ENCODE results near the gene ZNF136. TPM values are rescaled to one million over a fixed set of nuclear protein-coding genes. Genes with fewer than 3 reads are reported as not detected.

Gene ZNF136
- total and polyA plus RNA-seq, 2 of the 13 experiments (the other 11 are each of a cell fraction or from before 2014, with no cell fraction given): 2.5 to 10.2 TPM

GRCh38 chr19:12145348-12145747, 17.5 kb upstream of the ZNF136 start:
- no peaks in the 10 kb centered on the region for H3K9me3 ChIP-seq (ENCODE audit: low read length)
- no TSS peak for BruUV-seq (replicated peaks)
- POLR2A ChIA-PET: no interaction called here
- CTCF ChIA-PET (ENCODE audit: low intra/inter-chr PET ratio, low total read pairs): no interaction called here
- peaks cover 6% of the 10 kb centered on the region; the same call in 1 of the 2 replicates for H3K4me1 ChIP-seq (ENCODE audit: insufficient read depth, low read length)
- H2AFZ ChIP-seq (ENCODE audit: low read length): no peak overlapping the region
- peaks cover 14 to 30% of the 10 kb centered on the region in 2 experiments; a peak in 4 of 5 replicates for H3K36me3 ChIP-seq (replicated peaks in 1 of 2; ENCODE audit: control insufficient read depth in 1 of 2, insufficient read depth in 2 of 2, low read length in 2 of 2)
- WGBS (ENCODE audit: low lambda C conversion rate): 96% methylated on average over 8 of the region's 8 CpGs
- H3K4me2 ChIP-seq (ENCODE audit: low read depth, low read length): no peak overlapping the region
- H3K9ac ChIP-seq (ENCODE audit: insufficient read depth, low read depth, low read length): no peak overlapping the region
- DNase-seq (ENCODE audit: low spot score): no peak
- FAIRE-seq: no peak
- H3K4me3 ChIP-seq (replicated peaks in 1 of 3; ENCODE audit: insufficient read depth in 1 of 3, low read depth in 2 of 3, low read length in 3 of 3): no peak overlapping the region
- H3K27ac ChIP-seq (ENCODE audit: extremely low read length, insufficient read depth, low read length): no peak overlapping the region
- H3K79me2 ChIP-seq (ENCODE audit: insufficient read depth, low read length): peaks cover 5% of the 10 kb centered on the region
- intact Hi-C loops (cut with micrococcal nuclease; ENCODE audit: unreplicated experiment) (no loop called here), in situ Hi-C loops (cut with HindIII; ENCODE audit: extremely low pct_ligation_motif_present, low pct_unique_long_range_greater_than_20kb) (no loop called here)
- no peaks in the 10 kb centered on the region for H4K20me1 ChIP-seq (ENCODE audit: insufficient read depth, low read length)
- no peaks in the 10 kb centered on the region; a peak in 1 of 5 replicates for H3K27me3 ChIP-seq (ENCODE audit: control insufficient read depth in 1 of 2, insufficient read depth in 2 of 2, low read length in 2 of 2)
- ATAC-seq: no peak
- TF ChIP-seq ZNF629 (CRISPR knock-in tag; conservative IDR thresholded peaks at IDR 0.05) (no peak), POGK (CRISPR knock-in tag; conservative IDR thresholded peaks at IDR 0.05) (no peak), ZNF18 (CRISPR knock-in tag; IDR thresholded peaks at IDR 0.05; ENCODE audit: insufficient replicate concordance) (no peak), TSC22D2 (CRISPR knock-in tag; IDR thresholded peaks at IDR 0.05; ENCODE audit: borderline replicate concordance) (no peak), HMGXB4 (CRISPR knock-in tag; IDR thresholded peaks at IDR 0.05; ENCODE audit: borderline replicate concordance in 1 of 2, low read depth in 1 of 2) (no peak), DMAP1 (CRISPR knock-in tag; IDR thresholded peaks at IDR 0.05) (no peak), ZFP36 (IDR thresholded peaks at IDR 0.05; ENCODE audit: borderline replicate concordance, low read depth, low read length, partially characterized antibody) (no peak), ZNF138 (CRISPR knock-in tag; IDR thresholded peaks at IDR 0.05; ENCODE audit: low read depth) (no peak), KDM4B (CRISPR knock-in tag; IDR thresholded peaks at IDR 0.05) (no peak), NFE2L2 (IDR thresholded peaks at IDR 0.05; ENCODE audit: low read length) (no peak), YEATS2 (CRISPR knock-in tag; IDR thresholded peaks at IDR 0.05; ENCODE audit: borderline replicate concordance) (no peak)
- TF ChIP-seq, protein P1, sequence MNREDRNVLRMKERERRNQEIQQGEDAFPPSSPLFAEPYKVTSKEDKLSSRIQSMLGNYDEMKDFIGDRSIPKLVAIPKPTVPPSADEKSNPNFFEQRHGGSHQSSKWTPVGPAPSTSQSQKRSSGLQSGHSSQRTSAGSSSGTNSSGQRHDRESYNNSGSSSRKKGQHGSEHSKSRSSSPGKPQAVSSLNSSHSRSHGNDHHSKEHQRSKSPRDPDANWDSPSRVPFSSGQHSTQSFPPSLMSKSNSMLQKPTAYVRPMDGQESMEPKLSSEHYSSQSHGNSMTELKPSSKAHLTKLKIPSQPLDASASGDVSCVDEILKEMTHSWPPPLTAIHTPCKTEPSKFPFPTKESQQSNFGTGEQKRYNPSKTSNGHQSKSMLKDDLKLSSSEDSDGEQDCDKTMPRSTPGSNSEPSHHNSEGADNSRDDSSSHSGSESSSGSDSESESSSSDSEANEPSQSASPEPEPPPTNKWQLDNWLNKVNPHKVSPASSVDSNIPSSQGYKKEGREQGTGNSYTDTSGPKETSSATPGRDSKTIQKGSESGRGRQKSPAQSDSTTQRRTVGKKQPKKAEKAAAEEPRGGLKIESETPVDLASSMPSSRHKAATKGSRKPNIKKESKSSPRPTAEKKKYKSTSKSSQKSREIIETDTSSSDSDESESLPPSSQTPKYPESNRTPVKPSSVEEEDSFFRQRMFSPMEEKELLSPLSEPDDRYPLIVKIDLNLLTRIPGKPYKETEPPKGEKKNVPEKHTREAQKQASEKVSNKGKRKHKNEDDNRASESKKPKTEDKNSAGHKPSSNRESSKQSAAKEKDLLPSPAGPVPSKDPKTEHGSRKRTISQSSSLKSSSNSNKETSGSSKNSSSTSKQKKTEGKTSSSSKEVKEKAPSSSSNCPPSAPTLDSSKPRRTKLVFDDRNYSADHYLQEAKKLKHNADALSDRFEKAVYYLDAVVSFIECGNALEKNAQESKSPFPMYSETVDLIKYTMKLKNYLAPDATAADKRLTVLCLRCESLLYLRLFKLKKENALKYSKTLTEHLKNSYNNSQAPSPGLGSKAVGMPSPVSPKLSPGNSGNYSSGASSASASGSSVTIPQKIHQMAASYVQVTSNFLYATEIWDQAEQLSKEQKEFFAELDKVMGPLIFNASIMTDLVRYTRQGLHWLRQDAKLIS (CRISPR knock-in tag; IDR thresholded peaks at IDR 0.05): no peak
- TF ChIP-seq, protein P2, sequence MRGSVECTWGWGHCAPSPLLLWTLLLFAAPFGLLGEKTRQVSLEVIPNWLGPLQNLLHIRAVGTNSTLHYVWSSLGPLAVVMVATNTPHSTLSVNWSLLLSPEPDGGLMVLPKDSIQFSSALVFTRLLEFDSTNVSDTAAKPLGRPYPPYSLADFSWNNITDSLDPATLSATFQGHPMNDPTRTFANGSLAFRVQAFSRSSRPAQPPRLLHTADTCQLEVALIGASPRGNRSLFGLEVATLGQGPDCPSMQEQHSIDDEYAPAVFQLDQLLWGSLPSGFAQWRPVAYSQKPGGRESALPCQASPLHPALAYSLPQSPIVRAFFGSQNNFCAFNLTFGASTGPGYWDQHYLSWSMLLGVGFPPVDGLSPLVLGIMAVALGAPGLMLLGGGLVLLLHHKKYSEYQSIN (CRISPR knock-in tag; IDR thresholded peaks at IDR 0.05; ENCODE audit: borderline replicate concordance): no peak

Measured in HepG2 (cell line).